HepG2 (cell line): ENCODE measurements around the gene EFNA2. TPM values are rescaled to one million over a fixed set of nuclear protein-coding genes. Genes with fewer than 3 reads are reported as not detected.
A peak's percentile ranks its signal among the peaks of the same experiment; 100 is the strongest.

Source experiments
- ASH2L ChIP-seq: fragments of 300-600, 200-600 bp; sonication (generic); IDR thresholded peaks from 2 replicates; pipeline ENCODE4 v1.7.0; 2017; ENCODE audit warnings: low read depth, mild to moderate bottlenecking, moderate library complexity, mixed read lengths, low read length; ENCODE audit not compliant: insufficient read length
- BCL3 ChIP-seq: sonication (generic); formaldehyde crosslinking; IDR thresholded peaks from 2 replicates; pipeline ENCODE4 v1.5.1; 2020; ENCODE audit warnings: mild to moderate bottlenecking, missing genetic modification reagents, moderate library complexity
- FOXA3 ChIP-seq: IDR thresholded peaks from 2 replicates; pipeline ENCODE4 v1.6.1; 2016; ENCODE audit warnings: missing genetic modification reagents, missing compliant biosample characterization
- GABPA ChIP-seq, 2 experiments: IDR thresholded peaks; 2 replicates each; pipeline ENCODE4 v1.6.1; 2011 to 2016; ENCODE audit warnings: low read depth in 2 of 2, low read length in 1 of 2, missing biosample characterization in 1 of 2, missing genetic modification characterization in 1 of 2
- LCORL ChIP-seq, 2 experiments: fragments of 450-650 bp in 1 of 2; sonication (generic) in 1 of 2; formaldehyde crosslinking in 1 of 2; IDR thresholded peaks; 2 replicates each; pipeline versions ENCODE4 v1.5.0 to v1.6.1; 2017 to 2020; ENCODE audit warnings: antibody characterized with exemption in 1 of 2, missing genetic modification reagents in 1 of 2
- MXD3 ChIP-seq: IDR thresholded peaks from 2 replicates; pipeline ENCODE4 v1.6.1; 2016; ENCODE audit warnings: mild to moderate bottlenecking, missing biosample characterization, missing genetic modification reagents
- NCOA2 ChIP-seq: sonication (generic); formaldehyde crosslinking; IDR thresholded peaks from 2 replicates; pipeline ENCODE4 v1.8.0; 2022; ENCODE audit warnings: inconsistent platforms
- POLR2G ChIP-seq: fragments of 200-400 bp; formaldehyde crosslinking; IDR thresholded peaks from 2 replicates; pipeline ENCODE4 v1.6.1; 2018; ENCODE audit warnings: mild to moderate bottlenecking, low read depth, low read length, moderate library complexity
- RBFOX2 ChIP-seq: fragments of 200-400 bp; formaldehyde crosslinking; IDR thresholded peaks from 2 replicates; pipeline ENCODE4 v1.6.1; 2017; ENCODE audit warnings: low read depth, mild to moderate bottlenecking, low read length
- SAP130 ChIP-seq: IDR thresholded peaks from 2 replicates; pipeline ENCODE4 v1.6.1; 2016; ENCODE audit warnings: low read depth
- SIX4 ChIP-seq: sonication (generic); formaldehyde crosslinking; IDR thresholded peaks from 2 replicates; pipeline ENCODE4 v1.4.0; 2020; ENCODE audit warnings: missing genetic modification reagents
- SOX6 ChIP-seq, 2 experiments: fragments of 450-650 bp in 1 of 2; sonication (generic) in 1 of 2; formaldehyde crosslinking in 1 of 2; IDR thresholded peaks; 2 replicates each; pipeline versions ENCODE4 v1.4.0 to v1.6.1; 2017 to 2020; ENCODE audit warnings: antibody characterized with exemption in 1 of 2, mild to moderate bottlenecking in 1 of 2, missing genetic modification reagents in 1 of 2
- SUZ12 ChIP-seq: fragments of 150-350 bp; IDR thresholded peaks from 2 replicates; pipeline ENCODE4 v1.6.1; 2014; ENCODE audit warnings: low read depth, low read length
- THAP11 ChIP-seq: IDR thresholded peaks from 2 replicates; pipeline ENCODE4 v1.6.1; 2016; ENCODE audit warnings: missing biosample characterization, missing genetic modification reagents
- ZNF260 ChIP-seq: sonication (generic); formaldehyde crosslinking; IDR thresholded peaks from 2 replicates; pipeline ENCODE4 v1.4.0; 2020; ENCODE audit warnings: missing genetic modification reagents, low read depth, mild to moderate bottlenecking, borderline replicate concordance
- ZNF263 ChIP-seq: sonication (generic); formaldehyde crosslinking; IDR thresholded peaks from 2 replicates; pipeline ENCODE4 v1.4.0; 2020; ENCODE audit warnings: missing genetic modification reagents
- ZNF30 ChIP-seq: sonication (generic); formaldehyde crosslinking; IDR thresholded peaks from 2 replicates; pipeline ENCODE4 v1.5.0; 2020; ENCODE audit warnings: mild to moderate bottlenecking, missing genetic modification reagents
- ZNF331 ChIP-seq: sonication (generic); formaldehyde crosslinking; IDR thresholded peaks from 2 replicates; pipeline ENCODE4 v1.4.0; 2020; ENCODE audit warnings: missing genetic modification reagents
- ZNF451 ChIP-seq: sonication (generic); formaldehyde crosslinking; IDR thresholded peaks from 2 replicates; pipeline ENCODE4 v1.5.0; 2020; ENCODE audit warnings: mild to moderate bottlenecking, missing genetic modification reagents
- ZNF766 ChIP-seq: sonication (generic); formaldehyde crosslinking; IDR thresholded peaks from 2 replicates; pipeline ENCODE4 v1.5.0; 2020; ENCODE audit warnings: missing genetic modification reagents, borderline replicate concordance
- ZNF788 ChIP-seq: sonication (generic); formaldehyde crosslinking; IDR thresholded peaks from 2 replicates; pipeline ENCODE4 v1.5.0; 2020; ENCODE audit warnings: mild to moderate bottlenecking, missing genetic modification reagents, borderline replicate concordance
- ZSCAN31 ChIP-seq: sonication (generic); formaldehyde crosslinking; IDR thresholded peaks from 2 replicates; pipeline ENCODE4 v1.5.0; 2020; ENCODE audit warnings: low read depth, mild to moderate bottlenecking, missing genetic modification reagents
- polyA plus RNA-seq, 8 experiments: library from polyadenylated mRNA; depleted of rRNA in 3 of 8; stranded (reverse) in 7 of 8; unstranded in 1 of 8; fragments of >200 nt; fragmentation: Illumina TruSeq in 4 of 8; extraction: Trizol in 4 of 8; gene quantifications; 2 replicates each; pipeline versions ENCODE4 v1.2.1 to v1.2.3, GENCODE V29; 2011 to 2016; ENCODE audit warnings: low read depth in 4 of 8, missing spikeins in 1 of 8, mixed read lengths in 1 of 8; ENCODE audit not compliant: insufficient read depth in 1 of 8
- total RNA-seq, 5 experiments: library from RNA; depleted of rRNA; stranded (reverse); fragments of >200 nt; fragmentation: Illumina TruSeq; extraction: Trizol; gene quantifications; 2 replicates each; pipeline ENCODE4 v1.2.3, GENCODE V29; 2016; ENCODE audit warnings: low read depth in 1 of 5
- TF ChIP-seq, protein P1 (sequence below): IDR thresholded peaks from 2 replicates; pipeline ENCODE4 v1.6.1; 2016
- TF ChIP-seq, protein P2 (sequence below): sonication (generic); formaldehyde crosslinking; IDR thresholded peaks from 2 replicates; pipeline ENCODE4 v1.5.0; 2020; ENCODE audit warnings: mild to moderate bottlenecking, low read depth, missing genetic modification reagents, borderline replicate concordance
- TF ChIP-seq, protein P3 (sequence below): sonication (generic); formaldehyde crosslinking; IDR thresholded peaks from 2 replicates; pipeline ENCODE4 v1.4.0; 2020; ENCODE audit warnings: missing genetic modification reagents, borderline replicate concordance

Gene EFNA2
- total and polyA plus RNA-seq, 2 of the 13 experiments (the other 11 are each of a cell fraction or from before 2014, with no cell fraction given): 6.0 to 9.9 TPM

GRCh38 chr19:1241417-1242095, 44.1 kb upstream of the EFNA2 start, which contains the start of gene ATP5F1D (continued):
- TF ChIP-seq ZSCAN31 (0 out of 2 replicates have a peak, but pooled peaks have one; percentile 20), THAP11 (CRISPR knock-in tag) (peak; percentile 98), SAP130 (CRISPR knock-in tag) (peak; percentile 80), NCOA2 (CRISPR knock-in tag) (no peak; the same call in 1 of the 2 replicates), ZNF788 (CRISPR knock-in tag) (peak; percentile 63; the same call in 1 of the 2 replicates), POLR2G (peak; percentile 76), ZNF451 (CRISPR knock-in tag) (peak; percentile 77; the same call in 1 of the 2 replicates), GABPA (IDR thresholded peaks at IDR 0.05; ENCODE audit: low read depth, low read length) (no peak), GABPA (CRISPR knock-in tag; IDR thresholded peaks at IDR 0.05; ENCODE audit: low read depth) (peak; percentile 81), ZNF766 (CRISPR knock-in tag) (peak; percentile 33; the same call in 1 of the 2 replicates), BCL3 (peak; percentile 61; the same call in 1 of the 2 replicates), SUZ12 (peak; percentile 85), RBFOX2 (peak; percentile 87), ASH2L (peak; percentile 77), ZNF263 (CRISPR knock-in tag) (peak; percentile 77), ZNF260 (CRISPR knock-in tag) (no peak), SOX6 (IDR thresholded peaks at IDR 0.05) (no peak), SOX6 (CRISPR knock-in tag; IDR thresholded peaks at IDR 0.05) (peak; percentile 36; the same call in 1 of the 2 replicates), MXD3 (no peak), ZNF30 (no peak), LCORL (IDR thresholded peaks at IDR 0.05) (no peak), LCORL (CRISPR knock-in tag; IDR thresholded peaks at IDR 0.05) (0 out of 2 replicates have a peak, but pooled peaks have one; percentile 44), FOXA3 (CRISPR knock-in tag) (peak; percentile 39), ZNF331 (peak; percentile 37; the same call in 1 of the 2 replicates), SIX4 (CRISPR knock-in tag) (0 out of 2 replicates have a peak, but pooled peaks have one; percentile 15)
- TF ChIP-seq, protein P1, sequence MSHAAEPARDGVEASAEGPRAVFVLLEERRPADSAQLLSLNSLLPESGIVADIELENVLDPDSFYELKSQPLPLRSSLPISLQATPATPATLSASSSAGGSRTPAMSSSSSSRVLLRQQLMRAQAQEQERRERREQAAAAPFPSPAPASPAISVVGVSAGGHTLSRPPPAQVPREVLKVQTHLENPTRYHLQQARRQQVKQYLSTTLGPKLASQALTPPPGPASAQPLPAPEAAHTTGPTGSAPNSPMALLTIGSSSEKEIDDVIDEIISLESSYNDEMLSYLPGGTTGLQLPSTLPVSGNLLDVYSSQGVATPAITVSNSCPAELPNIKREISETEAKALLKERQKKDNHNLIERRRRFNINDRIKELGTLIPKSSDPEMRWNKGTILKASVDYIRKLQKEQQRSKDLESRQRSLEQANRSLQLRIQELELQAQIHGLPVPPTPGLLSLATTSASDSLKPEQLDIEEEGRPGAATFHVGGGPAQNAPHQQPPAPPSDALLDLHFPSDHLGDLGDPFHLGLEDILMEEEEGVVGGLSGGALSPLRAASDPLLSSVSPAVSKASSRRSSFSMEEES: peak; percentile 15; the same call in 1 of the 2 replicates
- TF ChIP-seq, protein P2, sequence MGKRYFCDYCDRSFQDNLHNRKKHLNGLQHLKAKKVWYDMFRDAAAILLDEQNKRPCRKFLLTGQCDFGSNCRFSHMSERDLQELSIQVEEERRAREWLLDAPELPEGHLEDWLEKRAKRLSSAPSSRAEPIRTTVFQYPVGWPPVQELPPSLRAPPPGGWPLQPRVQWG: no peak
- TF ChIP-seq, protein P3, sequence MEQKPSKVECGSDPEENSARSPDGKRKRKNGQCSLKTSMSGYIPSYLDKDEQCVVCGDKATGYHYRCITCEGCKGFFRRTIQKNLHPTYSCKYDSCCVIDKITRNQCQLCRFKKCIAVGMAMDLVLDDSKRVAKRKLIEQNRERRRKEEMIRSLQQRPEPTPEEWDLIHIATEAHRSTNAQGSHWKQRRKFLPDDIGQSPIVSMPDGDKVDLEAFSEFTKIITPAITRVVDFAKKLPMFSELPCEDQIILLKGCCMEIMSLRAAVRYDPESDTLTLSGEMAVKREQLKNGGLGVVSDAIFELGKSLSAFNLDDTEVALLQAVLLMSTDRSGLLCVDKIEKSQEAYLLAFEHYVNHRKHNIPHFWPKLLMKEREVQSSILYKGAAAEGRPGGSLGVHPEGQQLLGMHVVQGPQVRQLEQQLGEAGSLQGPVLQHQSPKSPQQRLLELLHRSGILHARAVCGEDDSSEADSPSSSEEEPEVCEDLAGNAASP: peak; percentile 24; the same call in 1 of the 2 replicates
